Suprapubic skin (tissue), 4 donors: ENCODE data around the gene SLC36A3. TPM values are rescaled to one million over a fixed set of nuclear protein-coding genes. Genes with fewer than 3 reads are reported as not detected.
"Not testable (repeated sequence)": the region's sequence is repeated elsewhere in the genome, so short reads cannot be mapped to it uniquely, and the experiment has no call there.

ENCODE experiments used
- DNase-seq, 2 donors: peaks; one replicate each; pipeline ENCODE4 v3.0.0-alpha.2; 2019; ENCODE audit warnings: low spot score in 2 of 2
- H3K27ac ChIP-seq: fragments of 200-600 bp; sonication (generic); one replicate; pipeline ENCODE4 v1.5.1; 2019
- H3K27me3 ChIP-seq: fragments of 200-600 bp; sonication (generic); one replicate; pipeline ENCODE4 v1.5.1; 2019
- H3K36me3 ChIP-seq: fragments of 200-600 bp; sonication (generic); one replicate; pipeline ENCODE4 v1.5.1; 2019
- H3K4me1 ChIP-seq: fragments of 200-600 bp; sonication (generic); one replicate; pipeline ENCODE4 v1.5.1; 2019
- H3K4me3 ChIP-seq: fragments of 200-600 bp; sonication (generic); one replicate; pipeline ENCODE4 v1.5.1; 2019; ENCODE audit warnings: mild to moderate bottlenecking
- H3K9me3 ChIP-seq: fragments of 200-600 bp; sonication (generic); one replicate; pipeline ENCODE4 v1.5.1; 2019
- EP300 ChIP-seq: sonication (generic); formaldehyde crosslinking; IDR thresholded peaks from one replicate; pipeline ENCODE4 v1.6.1; 2017; ENCODE audit warnings: antibody characterized with exemption
- POLR2A ChIP-seq, 2 donors: fragments of 450-650 bp; IDR thresholded peaks; one replicate each; pipeline ENCODE4 v1.6.1; 2017; ENCODE audit warnings: antibody characterized with exemption in 2 of 2, mild to moderate bottlenecking in 2 of 2, moderate library complexity in 2 of 2
- POLR2AphosphoS5 ChIP-seq, 3 donors: sonication (generic); formaldehyde crosslinking; IDR thresholded peaks; one replicate each; pipeline ENCODE4 v1.6.1; 2017; ENCODE audit warnings: antibody characterized with exemption in 3 of 3
- WGBS: methylation state at CpG from one replicate; pipeline ENCODE4 v1.1.5; 2018; 5-methylcytosine and 5-hydroxymethylcytosine counted together
- total RNA-seq, 4 donors: library from RNA; depleted of rRNA; stranded (reverse); fragments of >200 nt; gene quantifications; one replicate each; pipeline ENCODE4 v1.1.0, GENCODE V29; 2016
- TF ChIP-seq, protein P1 (sequence below), 2 donors: fragments of 200-600 bp in 1 of 2; fragments of 450-650 bp in 1 of 2; sonication (generic) in 1 of 2; IDR thresholded peaks; one replicate each; pipeline ENCODE4 v1.5.1; 2016 to 2019; ENCODE audit warnings: antibody characterized with exemption in 2 of 2, mild to moderate bottlenecking in 1 of 2, moderate library complexity in 1 of 2

The SLC36A3 gene
- total RNA-seq, 4 donors from 2014 or later, result not detected

DNA sequence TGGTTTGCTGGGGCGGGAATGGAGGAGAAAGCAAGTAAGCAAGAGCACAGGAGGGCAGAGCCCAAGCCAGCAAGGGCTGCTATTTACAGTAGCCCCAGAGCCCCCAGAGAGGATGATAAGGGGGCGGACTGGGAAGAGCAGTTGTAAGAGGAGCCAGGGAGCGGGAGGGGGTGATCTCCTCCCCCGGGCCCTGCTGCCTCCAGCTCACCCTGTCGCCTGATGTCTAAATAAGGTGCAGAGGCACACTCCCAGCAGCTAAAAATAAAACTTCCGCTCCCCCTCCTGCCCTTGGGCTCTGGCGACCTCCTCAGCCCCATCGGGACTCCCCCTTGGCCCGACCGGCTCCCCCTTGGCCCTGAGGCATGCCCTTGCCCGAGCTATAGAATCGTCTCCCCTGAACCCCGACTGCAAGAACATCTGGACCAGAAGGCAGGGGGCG is 65.2 kb downstream of the SLC36A3 start:
- 35% methylated on average over 12 of the region's 14 CpGs for WGBS
- H3K4me3 ChIP-seq, result peak overlapping the region; percentile 0

DNA sequence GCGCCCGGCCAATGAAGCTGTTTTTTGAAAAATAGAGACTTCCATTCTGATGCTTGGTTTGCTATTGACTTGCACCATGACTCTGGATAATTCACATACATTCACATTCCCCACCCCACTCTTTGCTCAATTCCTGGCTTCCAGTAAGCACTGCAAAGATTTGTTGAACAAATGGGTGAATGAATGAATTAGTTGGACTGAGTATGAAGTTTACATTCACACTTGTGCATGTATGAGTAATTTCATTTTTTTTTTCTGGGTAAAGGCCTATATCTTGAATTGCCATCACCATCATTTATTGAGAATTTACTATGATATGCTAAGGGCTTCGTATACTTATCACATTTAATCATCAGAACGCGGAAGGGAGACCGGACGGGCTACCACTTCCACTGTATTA is 65.9 kb downstream of the SLC36A3 start:
- no peaks in the 10 kb centered on the region for H3K9me3 ChIP-seq
- DNase-seq, result no peak
- H3K4me1 ChIP-seq, result peaks cover 6% of the 10 kb centered on the region
- H3K27ac ChIP-seq, result no peak overlapping the region
- peaks cover 6% of the 10 kb centered on the region for H3K27me3 ChIP-seq
- WGBS, result 91% methylated on average over 7 of the region's 7 CpGs
- no peak overlapping the region for H3K4me3 ChIP-seq
- TF ChIP-seq POLR2A (IDR thresholded peaks at IDR 0.05) (no peak), EP300 (no peak), POLR2AphosphoS5 (IDR thresholded peaks at IDR 0.05) (no peak)
- TF ChIP-seq, protein P1, sequence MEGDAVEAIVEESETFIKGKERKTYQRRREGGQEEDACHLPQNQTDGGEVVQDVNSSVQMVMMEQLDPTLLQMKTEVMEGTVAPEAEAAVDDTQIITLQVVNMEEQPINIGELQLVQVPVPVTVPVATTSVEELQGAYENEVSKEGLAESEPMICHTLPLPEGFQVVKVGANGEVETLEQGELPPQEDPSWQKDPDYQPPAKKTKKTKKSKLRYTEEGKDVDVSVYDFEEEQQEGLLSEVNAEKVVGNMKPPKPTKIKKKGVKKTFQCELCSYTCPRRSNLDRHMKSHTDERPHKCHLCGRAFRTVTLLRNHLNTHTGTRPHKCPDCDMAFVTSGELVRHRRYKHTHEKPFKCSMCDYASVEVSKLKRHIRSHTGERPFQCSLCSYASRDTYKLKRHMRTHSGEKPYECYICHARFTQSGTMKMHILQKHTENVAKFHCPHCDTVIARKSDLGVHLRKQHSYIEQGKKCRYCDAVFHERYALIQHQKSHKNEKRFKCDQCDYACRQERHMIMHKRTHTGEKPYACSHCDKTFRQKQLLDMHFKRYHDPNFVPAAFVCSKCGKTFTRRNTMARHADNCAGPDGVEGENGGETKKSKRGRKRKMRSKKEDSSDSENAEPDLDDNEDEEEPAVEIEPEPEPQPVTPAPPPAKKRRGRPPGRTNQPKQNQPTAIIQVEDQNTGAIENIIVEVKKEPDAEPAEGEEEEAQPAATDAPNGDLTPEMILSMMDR (IDR thresholded peaks at IDR 0.05), result no peak
- no peaks in the 10 kb centered on the region for H3K36me3 ChIP-seq

More for the DNA sequence above, 65.2 kb downstream of the SLC36A3 start:
- Histone ChIP-seq H3K4me1 (peaks cover 6% of the 10 kb centered on the region), H3K36me3 (no peaks in the 10 kb centered on the region), H3K27me3 (peaks cover 6% of the 10 kb centered on the region), H3K9me3 (no peaks in the 10 kb centered on the region), H3K27ac (no peak overlapping the region)
- TF ChIP-seq EP300, result no peak
- TF ChIP-seq, protein P1 (IDR thresholded peaks at IDR 0.05), result no peak
- TF ChIP-seq POLR2AphosphoS5 (IDR thresholded peaks at IDR 0.05), result no peak
- TF ChIP-seq POLR2A (IDR thresholded peaks at IDR 0.05), result no peak
- DNase-seq, result no peak

DNA sequence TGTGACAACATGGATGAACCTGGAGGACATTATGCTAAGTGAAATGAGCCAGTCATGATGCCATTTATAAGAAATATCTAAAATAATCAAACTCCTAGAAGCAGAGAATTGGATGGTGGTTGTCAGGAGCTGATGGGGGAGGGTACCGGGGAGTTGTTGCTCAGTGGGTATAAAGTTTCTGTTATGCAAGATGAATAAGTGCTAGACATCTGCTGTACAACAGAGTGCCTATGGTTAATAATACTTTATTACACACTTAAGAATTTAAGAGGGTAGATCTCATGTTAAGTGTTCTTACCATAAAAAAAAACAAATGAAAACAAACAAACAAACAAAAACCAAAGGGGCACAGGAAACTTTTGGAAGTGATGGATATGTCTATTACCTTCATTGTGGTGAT is 66.7 kb downstream of the SLC36A3 start:
- Histone ChIP-seq H3K27me3 (peaks cover 6% of the 10 kb centered on the region), H3K9me3 (no peaks in the 10 kb centered on the region), H3K27ac (no peak overlapping the region), H3K4me3 (no peak overlapping the region), H3K4me1 (peaks cover 6% of the 10 kb centered on the region), H3K36me3 (no peaks in the 10 kb centered on the region)
- TF ChIP-seq, protein P1 (IDR thresholded peaks at IDR 0.05), result no peak
- TF ChIP-seq POLR2AphosphoS5 (IDR thresholded peaks at IDR 0.05) (no peak), EP300 (no peak), POLR2A (IDR thresholded peaks at IDR 0.05) (no peak)
- no peak for DNase-seq
- 100% methylated on average over 1 of the region's 1 CpG for WGBS

DNA sequence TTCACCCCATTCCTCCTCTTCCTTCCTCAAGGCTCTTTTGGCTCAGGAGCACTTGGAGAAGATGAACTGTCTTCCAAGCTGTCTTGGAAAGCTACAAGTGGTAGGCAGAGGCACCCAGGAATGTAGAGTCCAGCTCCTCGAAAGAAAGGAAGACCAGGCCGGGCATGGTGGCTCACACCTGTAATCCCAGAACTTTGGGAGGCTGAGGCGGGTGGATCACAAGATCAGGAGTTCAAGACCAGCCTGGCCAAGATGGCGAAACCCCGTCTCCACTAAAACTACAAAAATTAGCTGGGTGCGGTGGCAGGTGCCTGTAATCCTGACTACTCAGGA is 68.4 kb downstream of the SLC36A3 start:
- not testable (repeated sequence) for H3K4me3 ChIP-seq, H3K9me3 ChIP-seq, H3K4me1 ChIP-seq, H3K27me3 ChIP-seq, H3K27ac ChIP-seq, DNase-seq, H3K36me3 ChIP-seq
- 98% methylated on average over 6 of the region's 6 CpGs for WGBS

DNA sequence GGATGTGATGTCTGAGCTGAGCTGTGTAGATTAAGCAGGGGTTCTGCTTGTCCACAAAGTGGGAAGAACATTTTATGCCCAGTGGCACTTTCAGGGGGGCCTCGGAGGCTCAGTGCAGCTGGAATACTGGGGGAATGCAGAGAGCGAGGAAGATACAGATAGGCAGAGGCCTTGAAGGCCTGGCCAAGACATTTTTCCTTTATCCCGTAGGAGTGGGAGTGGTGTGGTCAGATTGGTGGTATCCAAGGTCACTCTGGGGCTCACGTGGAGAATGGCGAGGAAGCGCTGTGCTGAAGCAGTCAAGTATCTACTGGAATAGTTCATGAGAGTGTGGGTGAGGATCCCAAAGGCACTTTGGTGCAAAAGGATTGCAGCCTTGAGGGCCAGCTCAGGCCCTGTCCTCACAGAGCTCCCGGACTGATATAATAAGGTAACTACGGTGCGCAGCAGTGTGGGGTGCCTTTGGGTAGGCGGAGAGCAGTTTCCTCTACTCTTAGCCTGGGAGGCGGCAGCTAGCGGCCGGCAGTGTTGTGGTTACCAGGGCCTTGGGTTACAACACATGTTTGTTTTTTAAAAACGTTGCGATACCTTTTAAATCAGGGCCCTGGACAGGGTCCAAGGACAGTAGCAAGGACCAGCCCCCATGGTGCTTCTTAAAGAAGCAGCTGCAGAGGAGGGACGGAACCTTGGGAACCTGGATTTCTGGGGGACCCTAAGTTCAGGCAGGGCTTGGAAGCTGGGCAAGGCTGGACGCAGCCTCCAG is 68.9 kb downstream of the SLC36A3 start:
- no peaks in the 10 kb centered on the region for H3K9me3 ChIP-seq
- H3K4me3 ChIP-seq, result no peak overlapping the region
- H3K4me1 ChIP-seq, result peaks cover 6% of the 10 kb centered on the region
- peaks cover 6% of the 10 kb centered on the region for H3K27me3 ChIP-seq
- WGBS, result 48% methylated on average over 15 of the region's 17 CpGs
- no peaks in the 10 kb centered on the region for H3K36me3 ChIP-seq
- no peak overlapping the region for H3K27ac ChIP-seq
- TF ChIP-seq POLR2A (IDR thresholded peaks at IDR 0.05), result no peak
- no peak for TF ChIP-seq EP300
- peak in 1 of 3 donors; percentile 13 for TF ChIP-seq POLR2AphosphoS5 (IDR thresholded peaks at IDR 0.05)
- DNase-seq, result peak; percentile 86

DNA sequence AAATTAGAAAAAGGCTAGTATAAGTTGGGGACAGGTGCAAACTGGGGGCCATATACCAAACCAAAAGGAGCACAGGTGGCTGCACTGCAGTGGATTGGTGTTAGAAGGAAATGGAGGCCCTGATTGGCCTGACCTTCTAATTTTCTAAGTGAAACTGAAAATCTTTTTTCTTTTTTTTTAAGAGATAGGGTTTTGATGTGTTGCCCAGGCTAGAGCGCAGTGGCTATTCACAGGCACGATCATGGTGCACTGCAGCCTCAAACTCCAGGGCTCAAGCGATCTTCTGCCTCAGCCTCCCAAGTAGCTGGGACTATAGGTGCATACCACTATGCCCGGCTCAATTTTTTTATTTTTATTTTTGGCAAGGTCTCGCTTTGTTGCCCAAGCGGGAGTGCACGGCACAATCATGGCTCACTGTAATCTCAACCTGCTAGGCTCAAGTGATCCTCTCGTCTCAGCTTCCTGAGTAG is 69.9 kb downstream of the SLC36A3 start:
- TF ChIP-seq POLR2A (IDR thresholded peaks at IDR 0.05), result no peak
- Histone ChIP-seq H3K27me3 (peaks cover 6% of the 10 kb centered on the region), H3K4me1 (peaks cover 6% of the 10 kb centered on the region), H3K4me3 (no peak overlapping the region), H3K9me3 (no peaks in the 10 kb centered on the region), H3K36me3 (no peaks in the 10 kb centered on the region), H3K27ac (no peak overlapping the region)
- no peak for DNase-seq
- 95% methylated on average over 8 of the region's 8 CpGs for WGBS

DNA sequence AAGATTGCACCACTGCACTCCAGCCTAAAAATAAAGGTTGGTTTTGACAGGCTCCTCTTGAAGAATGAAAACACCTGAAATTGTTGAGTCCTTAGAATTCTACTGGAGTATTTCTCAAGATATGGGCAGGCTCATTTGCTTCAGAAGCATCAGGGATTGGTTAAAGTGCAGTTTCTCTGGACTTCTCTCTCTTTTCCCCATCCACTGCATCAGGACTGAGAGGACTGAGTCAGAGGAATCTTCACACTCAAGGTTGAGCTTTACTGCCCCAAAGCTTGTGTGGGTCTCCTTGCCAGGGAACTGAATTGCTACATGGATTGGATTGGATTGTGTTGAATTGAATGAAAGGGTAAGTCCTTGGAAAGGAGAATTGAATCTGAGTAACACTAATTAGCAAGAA is 72.2 kb downstream of the SLC36A3 start:
- no peak overlapping the region for H3K4me3 ChIP-seq
- H3K4me1 ChIP-seq, result peaks cover 6% of the 10 kb centered on the region
- TF ChIP-seq, protein P1 (IDR thresholded peaks at IDR 0.05), result no peak
- TF ChIP-seq POLR2AphosphoS5 (IDR thresholded peaks at IDR 0.05) (no peak), POLR2A (IDR thresholded peaks at IDR 0.05) (no peak), EP300 (no peak)
- no peak for DNase-seq
- H3K9me3 ChIP-seq, result no peaks in the 10 kb centered on the region
- H3K27me3 ChIP-seq, result no peaks in the 10 kb centered on the region
- no peaks in the 10 kb centered on the region for H3K36me3 ChIP-seq
- no peak overlapping the region for H3K27ac ChIP-seq
